NCI-H345 treated with DMSO at 0.1 percent for 48 hours (cell line): Measurements from ENCODE around the gene GFER.
"Not testable (repeated sequence)": the region's sequence is repeated elsewhere in the genome, so short reads cannot be mapped to it uniquely, and the experiment has no call there.

Source experiments
- DNase-seq: peaks from one replicate; lab custom pipeline; 2025; ENCODE audit not compliant: unreplicated experiment; lab: John Stamatoyannopoulos, UW

Gene GFER

GRCh38 chr16:2005646-2006045 is 21.7 kb downstream of the GFER start:
- no peak for DNase-seq

- no peak for DNase-seq
These were observed 22.3 kb downstream of the GFER start for GRCh38 chr16:2006317-2006716.

GRCh38 chr16:2007081-2007836 is 23.3 kb downstream of the GFER start:
- DNase-seq, result no peak

- no peak for DNase-seq
These were observed 24.1 kb downstream of the GFER start for GRCh38 chr16:2008009-2008526.

GRCh38 chr16:2008631-2009163 is 24.7 kb downstream of the GFER start:
- DNase-seq, result no peak

- no peak for DNase-seq
These were observed 25.2 kb downstream of the GFER start for GRCh38 chr16:2009164-2009711.

GRCh38 chr16:2009791-2010510 is 26.0 kb downstream of the GFER start, which contains the start of gene ZNF598:
Gene ZNF598, minus strand, starts transcription at chr16:2009821.
- peak; percentile 43 for DNase-seq

- DNase-seq, result not testable (repeated sequence)
These were observed 27.7 kb downstream of the GFER start for GRCh38 chr16:2011726-2012125.

- DNase-seq, result no peak
These were observed 29.5 kb downstream of the GFER start for GRCh38 chr16:2013527-2013926.

GRCh38 chr16:2015117-2015946 is 31.3 kb downstream of the GFER start:
- no peak for DNase-seq

GRCh38 chr16:2015947-2016208 is 31.9 kb downstream of the GFER start:
- DNase-seq, result no peak

- DNase-seq, result no peak
These were observed 32.5 kb downstream of the GFER start for GRCh38 chr16:2016407-2016922.

- DNase-seq, result no peak
These were observed 35.5 kb downstream of the GFER start, which contains the start of gene NPW for GRCh38 chr16:2019518-2019920. Gene NPW, plus strand, starts transcription at chr16:2019785.

- no peak for DNase-seq
These were observed 36.2 kb downstream of the GFER start for GRCh38 chr16:2019921-2020831.

- no peak for DNase-seq
These were observed 38.7 kb downstream of the GFER start for GRCh38 chr16:2022723-2023091.

- DNase-seq, result peak; percentile 85
These were observed 39.4 kb downstream of the GFER start for GRCh38 chr16:2023092-2024031.

GRCh38 chr16:2024032-2024420 is 40.0 kb downstream of the GFER start:
- DNase-seq, result no peak

GRCh38 chr16:2025251-2025650 is 41.3 kb downstream of the GFER start:
- no peak for DNase-seq
